GM12878 (cell line): ENCODE measurements around the gene FNDC4. TPM values are rescaled to one million over a fixed set of nuclear protein-coding genes. Genes with fewer than 3 reads are reported as not detected.

Experiments used
- ATAC-seq: fragments of 200-7000 bp; cut with Tn5 transposase; 3 replicates; pipeline ENCODE4 v1.9.1; 2020; ENCODE audit warnings: mild to moderate bottlenecking, moderate library complexity
- BruUV-seq: library from RNA; stranded (reverse); fragments of 400-500 nt; replicated peaks from 2 replicates; lab custom pipeline; 2021; lab: Mats Ljungman, UMichigan
- CTCF ChIA-PET: fragments of 300-600 bp; sonication (Branson Sonifier 250); formaldehyde crosslinking; extraction: SDS; loops from one replicate; lab custom pipeline; 2021; ENCODE audit warnings: inconsistent platforms; lab: Yijun Ruan, JAX
- POLR2A ChIA-PET: fragments of 350-600 bp; formaldehyde crosslinking; extraction: SDS; loops from one replicate; lab custom pipeline; 2021; ENCODE audit warnings: inconsistent platforms; lab: Charles Lee
- RAD21 ChIA-PET: fragments of 300-600 bp; sonication (Branson Sonifier 250); formaldehyde crosslinking; loops from one replicate; lab custom pipeline; 2023; ENCODE audit warnings: antibody characterized with exemption; ENCODE audit not compliant: unreplicated experiment; lab: Charles Lee
- SMC1A ChIA-PET: fragments of 300-600 bp; sonication (Branson Sonifier 250); formaldehyde crosslinking; loops from one replicate; lab custom pipeline; 2023; ENCODE audit not compliant: unreplicated experiment, uncharacterized antibody; lab: Charles Lee
- DNase-seq: peaks from one replicate; pipeline ENCODE4 v3.0.0-alpha.2; 2011; ENCODE audit warnings: low read depth, low spot score
- FAIRE-seq: peaks from 3 replicates; lab custom pipeline; 2011; peaks lifted over from hg19 to GRCh38; lab: Jason Lieb, UNC
- H2AFZ ChIP-seq: 2 replicates; pipeline ENCODE4 v1.6.0; 2011; ENCODE audit warnings: low read depth, low read length, control low read depth; ENCODE audit not compliant: control insufficient read depth
- H3K27ac ChIP-seq: 2 replicates; pipeline ENCODE4 v1.5.1; 2011; ENCODE audit warnings: control low read depth; ENCODE audit not compliant: control insufficient read depth, insufficient read depth
- H3K27me3 ChIP-seq, 2 experiments: replicated peaks in 1 of 2; 2 replicates each; pipeline versions ENCODE4 v1.6.0 to v1.6.1; 2011; ENCODE audit warnings: low read length in 1 of 2; ENCODE audit not compliant: control insufficient read depth in 2 of 2, insufficient read depth in 2 of 2
- H3K36me3 ChIP-seq, 2 experiments: 2 replicates each; pipeline ENCODE4 v1.5.1; 2011; ENCODE audit warnings: low read length in 1 of 2; ENCODE audit not compliant: control insufficient read depth in 2 of 2, insufficient read depth in 2 of 2
- H3K4me1 ChIP-seq: 2 replicates; pipeline ENCODE4 v1.6.1; 2011; ENCODE audit warnings: mild to moderate bottlenecking, low read length, moderate library complexity, mixed read lengths; ENCODE audit not compliant: control insufficient read depth, insufficient read depth
- H3K4me2 ChIP-seq: 2 replicates; pipeline ENCODE4 v1.6.0; 2011; ENCODE audit warnings: control low read depth; ENCODE audit not compliant: control insufficient read depth, insufficient read depth
- H3K4me3 ChIP-seq: fragments of 200-600 bp; sonication (generic); 2 replicates; pipeline ENCODE4 v1.5.1; 2016
- H3K79me2 ChIP-seq: 2 replicates; pipeline ENCODE4 v1.6.0; 2011; ENCODE audit warnings: low read length; ENCODE audit not compliant: control insufficient read depth, insufficient read depth
- H3K9ac ChIP-seq: 2 replicates; pipeline ENCODE4 v1.8.0; 2011; ENCODE audit warnings: low read length, control low read depth, mixed read lengths; ENCODE audit not compliant: control insufficient read depth, insufficient read depth
- H3K9me3 ChIP-seq: replicated peaks from 3 replicates; pipeline ENCODE4 v1.5.1; 2011; ENCODE audit warnings: mild to moderate bottlenecking, low read length; ENCODE audit not compliant: control insufficient read depth, insufficient read depth
- H4K20me1 ChIP-seq: 2 replicates; pipeline ENCODE4 v1.6.0; 2011; ENCODE audit not compliant: control insufficient read depth, insufficient read depth
- BACH1 ChIP-seq: fragments of 450-650 bp; IDR thresholded peaks from 2 replicates; pipeline ENCODE4 v1.6.1; 2017; ENCODE audit warnings: mild to moderate bottlenecking, borderline replicate concordance
- HCFC1 ChIP-seq: fragments of 150-350 bp; IDR thresholded peaks from 2 replicates; pipeline ENCODE4 v1.6.1; 2014; ENCODE audit warnings: low read length
- KAT2A ChIP-seq: conservative IDR thresholded peaks from 2 replicates; pipeline ENCODE4 v1.6.1; 2011; ENCODE audit warnings: low read depth, low read length; ENCODE audit not compliant: control insufficient read depth
- NR2F1 ChIP-seq: fragments of 450-650 bp; conservative IDR thresholded peaks from 2 replicates; pipeline ENCODE4 v1.6.1; 2017; ENCODE audit warnings: mild to moderate bottlenecking
- NRF1 ChIP-seq: conservative IDR thresholded peaks from 2 replicates; pipeline ENCODE4 v1.6.1; 2011; ENCODE audit warnings: mild to moderate bottlenecking, low read depth, low read length, improper control_type of control experiment
- SIX5 ChIP-seq: IDR thresholded peaks from 2 replicates; pipeline ENCODE4 v1.6.1; 2011; ENCODE audit warnings: mild to moderate bottlenecking, low read depth, low read length, moderate library complexity; ENCODE audit not compliant: severe bottlenecking
- SUZ12 ChIP-seq: fragments of 200-600 bp; sonication (generic); IDR thresholded peaks from one replicate; pipeline ENCODE4 v1.6.1; 2018; ENCODE audit warnings: antibody characterized with exemption, mild to moderate bottlenecking; ENCODE audit not compliant: unreplicated experiment
- WGBS: methylation state at CpG from one replicate; pipeline ENCODE4 v1.1.6; 2016; ENCODE audit warnings: low lambda C conversion rate; ENCODE audit not compliant: insufficient replicate concordance, insufficient coverage; ENCODE audit errors: missing lambda C conversion rate; 5-methylcytosine and 5-hydroxymethylcytosine counted together
- in situ Hi-C: fragments of 300-500 bp; cut with MboI; formaldehyde crosslinking; loops from 9 replicates; pipeline ENCODE4 v1.14.3; 2018; ENCODE audit warnings: mixed read lengths
- intact Hi-C: fragments of 100-400 bp; cut with micrococcal nuclease; formaldehyde crosslinking; loops from one replicate; pipeline ENCODE4 v1.14.2; 2022; ENCODE audit not compliant: unreplicated experiment
- polyA plus RNA-seq, 11 experiments: library from polyadenylated mRNA; depleted of rRNA in 4 of 11; unstranded in 6 of 11; stranded (reverse) in 5 of 11; fragments of >200 nt; fragmentation: Nextera tagmentation in 4 of 11; fragmentation: Illumina TruSeq in 1 of 11; extraction: Ambion mirVana in 4 of 11; extraction: Trizol in 1 of 11; gene quantifications; 1 replicate in 1 of 11; 2 replicates in 10 of 11; pipeline versions ENCODE4 v1.2.1 to v1.2.3, GENCODE V29; 2011 to 2016; ENCODE audit warnings: inconsistent platforms in 2 of 11, missing spikeins in 2 of 11, low read depth in 1 of 11
- total RNA-seq, 4 experiments: library from RNA; depleted of rRNA in 3 of 4; stranded (reverse); fragments of >200 nt in 3 of 4; fragmentation: Illumina TruSeq in 1 of 4; extraction: Trizol in 1 of 4; gene quantifications; 2 replicates each; pipeline versions ENCODE4 v1.2.1 to v1.2.3, GENCODE V29; 2013 to 2021
- TF ChIP-seq, protein P1 (sequence below): IDR thresholded peaks from 2 replicates; pipeline ENCODE4 v1.6.1; 2012; ENCODE audit warnings: low read length, inconsistent platforms

FNDC4 gene
- total and polyA plus RNA-seq, 10 of the 15 experiments (the other 5 are each of a cell fraction or from before 2014, with no cell fraction given): 0.21 TPM; not detected in 9

DNA sequence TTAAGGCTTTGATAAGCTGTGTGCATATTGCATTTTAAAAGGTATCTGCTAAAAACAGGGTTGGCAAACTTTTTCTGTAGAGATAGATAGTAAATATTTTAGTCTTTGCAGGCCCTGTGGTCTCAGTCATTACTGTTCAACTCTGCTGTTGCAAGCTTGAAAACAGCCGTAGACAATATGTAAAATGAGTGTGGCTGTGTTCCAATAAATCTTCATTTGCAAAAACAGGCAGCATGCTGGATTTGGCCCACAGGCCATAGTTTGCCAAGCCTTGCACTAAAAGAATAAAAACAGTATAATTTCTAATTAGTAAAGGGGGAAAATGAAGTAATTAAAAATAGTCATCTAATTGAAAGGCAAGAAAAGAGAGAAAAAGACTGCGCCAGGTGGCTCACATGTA is 37.0 kb upstream of the FNDC4 start:
- RAD21 ChIA-PET: no interaction called here

DNA sequence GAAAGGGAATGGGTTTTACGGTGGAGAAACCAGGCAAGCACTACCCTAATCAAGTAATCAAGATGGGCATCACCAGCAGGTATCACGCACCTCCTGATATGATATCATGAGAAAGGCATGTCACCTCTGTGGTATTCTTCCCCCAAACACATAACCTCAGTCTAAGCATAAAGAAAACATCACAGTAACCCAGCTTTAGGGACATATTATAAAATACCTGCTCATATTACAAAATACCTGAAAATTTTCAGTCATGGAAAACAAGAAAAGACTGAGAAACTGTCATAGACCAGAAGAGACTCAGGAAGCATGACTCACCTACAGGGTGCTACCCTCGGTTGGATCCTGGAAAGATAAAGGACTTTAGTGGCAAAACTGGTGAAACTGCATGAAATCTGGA is 32.2 kb upstream of the FNDC4 start:
- DNase-seq (no peak), FAIRE-seq (no peak), ATAC-seq (no peak)
- Histone ChIP-seq H3K9ac (no peak overlapping the region), H3K9me3 (no peaks in the 10 kb centered on the region), H3K27me3 (no peaks in the 10 kb centered on the region; a peak in 2 of 4 replicates), H2AFZ (no peak overlapping the region), H3K4me1 (no peaks in the 10 kb centered on the region), H3K36me3 (no peaks in the 10 kb centered on the region), H3K79me2 (no peaks in the 10 kb centered on the region), H3K4me3 (no peak overlapping the region), H3K27ac (no peak overlapping the region), H3K4me2 (no peak overlapping the region), H4K20me1 (no peaks in the 10 kb centered on the region)
- POLR2A ChIA-PET: no interaction called here
- SMC1A ChIA-PET: no interaction called here
- no TSS peak for BruUV-seq
- no peak for TF ChIP-seq SIX5
- TF ChIP-seq, protein P1, sequence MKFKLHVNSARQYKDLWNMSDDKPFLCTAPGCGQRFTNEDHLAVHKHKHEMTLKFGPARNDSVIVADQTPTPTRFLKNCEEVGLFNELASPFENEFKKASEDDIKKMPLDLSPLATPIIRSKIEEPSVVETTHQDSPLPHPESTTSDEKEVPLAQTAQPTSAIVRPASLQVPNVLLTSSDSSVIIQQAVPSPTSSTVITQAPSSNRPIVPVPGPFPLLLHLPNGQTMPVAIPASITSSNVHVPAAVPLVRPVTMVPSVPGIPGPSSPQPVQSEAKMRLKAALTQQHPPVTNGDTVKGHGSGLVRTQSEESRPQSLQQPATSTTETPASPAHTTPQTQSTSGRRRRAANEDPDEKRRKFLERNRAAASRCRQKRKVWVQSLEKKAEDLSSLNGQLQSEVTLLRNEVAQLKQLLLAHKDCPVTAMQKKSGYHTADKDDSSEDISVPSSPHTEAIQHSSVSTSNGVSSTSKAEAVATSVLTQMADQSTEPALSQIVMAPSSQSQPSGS: no peak
- no peak for TF ChIP-seq BACH1
- intact Hi-C loops (no loop called here), in situ Hi-C loops (no loop called here)
- CTCF ChIA-PET: no interaction called here
- WGBS: 55% methylated on average over 3 of the region's 3 CpGs
- RAD21 ChIA-PET: no interaction called here

More for the DNA sequence above, 37.0 kb upstream of the FNDC4 start:
- ATAC-seq (no peak), DNase-seq (no peak), FAIRE-seq (no peak)
- WGBS: 95% methylated on average over 2 of the region's 2 CpGs
- SMC1A ChIA-PET: no interaction called here
- H3K27me3 ChIP-seq: no peaks in the 10 kb centered on the region; a peak in 1 of 4 replicates
- in situ Hi-C loops: no loop called here
- H3K79me2 ChIP-seq: no peaks in the 10 kb centered on the region
- H3K36me3 ChIP-seq: no peaks in the 10 kb centered on the region
- no peak overlapping the region for H3K9ac ChIP-seq
- intact Hi-C loops: no loop called here
- TF ChIP-seq NRF1 (no peak), NR2F1 (no peak), KAT2A (no peak), HCFC1 (no peak), SUZ12 (no peak)
- CTCF ChIA-PET: no interaction called here
- no peak overlapping the region for H3K4me2 ChIP-seq
- H3K27ac ChIP-seq: no peak overlapping the region
- no peaks in the 10 kb centered on the region for H3K4me1 ChIP-seq
- H2AFZ ChIP-seq: no peak overlapping the region
- H3K4me3 ChIP-seq: no peak overlapping the region
- H4K20me1 ChIP-seq: no peaks in the 10 kb centered on the region
- no TSS peak for BruUV-seq
- POLR2A ChIA-PET: no interaction called here
- H3K9me3 ChIP-seq: no peaks in the 10 kb centered on the region
